A172 (cell line): Measurements from ENCODE around the gene NME2. TPM values are rescaled to one million over a fixed set of nuclear protein-coding genes. Genes with fewer than 3 reads are reported as not detected.
"Not testable (repeated sequence)": the region's sequence is repeated elsewhere in the genome, so short reads cannot be mapped to it uniquely, and the experiment has no call there.

ENCODE experiments used
- DNase-seq: peaks from one replicate; pipeline ENCODE4 v3.0.0-alpha.2; 2015; ENCODE audit warnings: low spot score
- total RNA-seq: library from RNA; depleted of rRNA; stranded (reverse); fragments of >200 nt; shearing (Covaris generic); gene quantifications from 2 replicates; pipeline ENCODE4 v1.2.3, GENCODE V29; 2014

Gene NME2
- total RNA-seq, 1 experiment from 2014 or later, result 638 TPM

DNA sequence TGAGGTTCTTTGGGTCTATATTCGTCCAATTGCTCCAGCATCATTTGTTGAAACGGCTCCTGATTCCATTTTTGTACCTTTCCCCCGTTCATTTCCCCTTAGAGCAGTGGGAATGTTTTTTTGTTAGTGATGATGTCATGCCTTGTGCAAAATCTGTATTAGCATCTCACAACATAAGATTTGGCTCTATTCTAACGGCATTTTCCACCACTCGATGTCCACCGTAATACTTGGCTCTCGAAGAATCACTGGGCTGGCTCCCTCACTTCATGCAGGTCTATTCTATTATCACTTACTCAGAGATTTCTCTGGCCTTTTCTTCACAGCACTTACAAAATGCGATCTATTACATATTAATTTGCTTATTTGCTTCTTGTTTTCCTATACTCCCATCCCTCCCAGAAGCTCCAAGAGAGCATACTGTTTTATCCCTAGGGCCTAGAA is 13.4 kb upstream of the NME2 start:
- DNase-seq, result peak; percentile 37

DNA sequence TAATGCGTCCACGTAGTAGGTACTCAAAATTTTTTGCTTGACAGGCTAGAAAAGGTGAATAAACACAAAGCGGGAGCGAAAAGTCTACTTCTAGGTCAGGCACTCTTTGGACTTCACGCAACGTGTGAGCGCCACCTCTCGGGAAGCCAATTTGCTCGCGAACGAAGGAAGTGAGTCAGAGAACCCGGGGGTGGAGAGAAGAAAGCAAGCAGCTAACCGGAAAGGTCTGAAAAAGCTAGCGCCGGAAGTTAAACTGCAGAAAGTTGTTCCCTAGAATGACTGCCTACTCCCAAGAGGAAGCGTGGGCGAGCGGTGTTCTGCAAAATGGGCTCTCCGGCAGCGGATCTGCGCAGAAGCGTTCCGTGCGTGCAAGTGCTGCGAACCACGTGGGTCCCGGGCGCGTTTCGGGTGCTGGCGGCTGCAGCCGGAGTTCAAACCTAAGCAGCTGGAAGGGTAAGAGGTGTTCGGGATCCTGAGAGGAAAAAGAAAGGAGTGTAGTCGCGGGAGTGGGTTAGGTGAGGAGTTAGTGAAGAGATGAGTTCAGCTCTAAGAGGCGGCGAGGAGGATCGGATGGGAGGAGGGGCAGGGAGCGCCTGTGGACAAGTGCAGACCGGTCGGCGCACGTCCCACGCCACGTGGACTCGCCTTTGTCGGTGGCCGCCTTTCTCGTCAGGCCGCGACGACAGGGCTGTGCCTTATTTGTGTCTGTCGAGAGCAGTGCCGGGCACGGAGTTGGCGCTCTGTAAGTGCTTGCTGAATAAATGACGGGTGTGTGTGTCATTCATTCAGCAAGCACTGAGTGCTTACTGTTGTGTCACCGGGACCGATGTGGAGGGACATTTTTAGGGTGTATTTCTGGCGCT is 12.8 kb upstream of the NME2 start, which contains the start of gene NME1:
TSS of gene NME1 (plus strand) at position 350 of the 863 bp plus-strand sequence. CDS start 2,096 bp downstream, outside the sequence.
- DNase-seq, result peak; percentile 100

DNA sequence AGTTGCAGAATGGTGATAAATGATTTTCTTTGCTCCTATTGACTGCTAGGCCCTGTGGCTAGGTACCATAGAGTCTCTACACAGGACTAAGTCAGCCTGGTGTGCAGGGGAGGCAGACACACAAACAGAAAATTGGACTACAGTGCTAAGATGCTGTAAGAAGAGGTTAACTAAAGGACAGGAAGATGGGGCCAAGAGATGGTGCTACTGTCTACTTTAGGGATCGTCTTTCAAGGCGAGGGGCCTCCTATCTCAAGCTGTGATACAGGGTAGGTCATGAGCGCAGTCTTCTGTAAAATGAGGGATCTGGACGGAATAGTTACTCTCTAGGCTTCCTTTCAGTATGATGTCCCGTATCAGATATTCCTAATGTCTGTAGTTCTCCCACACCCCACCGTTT is 12.0 kb upstream of the NME2 start:
- peak; percentile 24 for DNase-seq

DNA sequence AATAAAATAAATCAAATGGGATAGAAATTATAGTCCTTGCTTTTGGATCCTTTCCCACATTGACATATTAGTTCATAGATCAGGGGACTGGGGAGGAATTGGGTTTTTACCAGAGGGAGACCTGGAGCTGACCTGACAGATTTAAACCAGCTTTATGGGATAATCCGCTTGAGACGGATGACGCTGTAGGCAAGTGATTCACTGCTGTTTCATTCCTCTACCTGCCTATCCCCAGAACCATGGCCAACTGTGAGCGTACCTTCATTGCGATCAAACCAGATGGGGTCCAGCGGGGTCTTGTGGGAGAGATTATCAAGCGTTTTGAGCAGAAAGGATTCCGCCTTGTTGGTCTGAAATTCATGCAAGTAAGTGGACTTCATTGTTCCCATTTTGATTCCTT is 10.8 kb upstream of the NME2 start:
- no peak for DNase-seq

DNA sequence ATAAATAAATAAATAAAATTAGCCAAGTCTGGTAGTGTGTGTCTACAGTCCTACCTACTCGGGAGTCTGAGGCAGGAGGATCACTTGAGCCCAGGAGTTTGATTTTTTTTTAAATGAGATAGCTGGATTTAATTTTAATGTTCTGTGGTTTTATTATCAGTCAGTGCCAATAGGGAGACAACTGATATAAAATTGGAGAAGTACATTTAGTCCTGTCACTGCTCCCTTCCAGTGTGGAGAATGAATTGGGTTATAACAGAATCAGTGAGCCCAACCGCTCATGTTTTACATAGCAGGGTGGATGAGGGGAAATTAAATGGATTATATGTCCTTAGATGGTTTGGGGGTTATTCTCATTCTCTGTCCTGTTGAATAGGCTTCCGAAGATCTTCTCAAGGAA is 6.6 kb upstream of the NME2 start:
- DNase-seq, result no peak

DNA sequence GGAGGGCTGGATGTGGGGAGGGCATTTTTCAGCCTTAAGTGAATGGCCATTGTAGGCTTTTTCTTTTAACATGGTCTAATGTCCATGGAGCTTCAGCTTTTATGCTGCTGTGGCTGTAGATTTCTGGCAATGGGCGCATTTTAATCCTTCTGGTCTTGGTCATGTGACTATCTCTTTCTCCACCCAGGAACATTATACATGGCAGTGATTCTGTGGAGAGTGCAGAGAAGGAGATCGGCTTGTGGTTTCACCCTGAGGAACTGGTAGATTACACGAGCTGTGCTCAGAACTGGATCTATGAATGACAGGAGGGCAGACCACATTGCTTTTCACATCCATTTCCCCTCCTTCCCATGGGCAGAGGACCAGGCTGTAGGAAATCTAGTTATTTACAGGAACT is 4.7 kb upstream of the NME2 start:
- DNase-seq, result no peak

DNA sequence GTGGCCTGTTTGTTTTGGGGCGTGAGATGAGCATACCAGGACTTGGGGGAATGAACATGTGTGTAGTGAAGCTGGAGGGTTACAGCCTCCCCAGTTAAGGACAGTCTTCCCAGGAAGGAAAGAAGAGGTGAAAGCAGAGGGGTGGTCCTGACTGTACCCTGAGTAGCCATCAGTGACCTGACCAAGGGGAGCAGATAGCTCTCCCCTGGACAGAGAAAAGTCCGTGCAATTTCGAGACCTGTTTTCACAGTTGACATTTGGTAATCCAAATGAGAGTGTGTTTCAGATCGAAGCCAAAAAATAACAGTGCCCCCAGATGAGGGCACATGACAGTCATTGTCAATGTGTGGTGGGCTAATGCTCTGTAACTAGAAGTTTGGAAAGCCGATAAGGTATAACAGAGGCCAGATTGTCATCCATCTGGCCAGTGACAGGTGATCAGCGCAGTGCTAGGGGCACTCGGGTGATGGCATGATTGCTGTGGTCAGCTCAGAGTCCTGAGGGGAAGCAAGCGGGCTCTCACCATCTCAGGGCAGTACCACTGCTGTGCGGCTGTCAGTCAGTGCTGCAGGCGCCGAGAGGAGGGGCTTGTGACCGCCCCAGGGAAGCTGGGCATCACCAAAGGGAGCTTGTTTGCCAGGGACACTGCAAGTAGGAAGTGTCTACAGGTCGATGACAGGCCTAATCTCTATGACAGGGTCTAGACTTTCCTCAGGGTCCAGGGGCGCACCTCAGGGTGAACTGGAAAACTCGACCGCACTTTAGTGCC is 1.1 kb upstream of the NME2 start:
- no peak for DNase-seq

DNA sequence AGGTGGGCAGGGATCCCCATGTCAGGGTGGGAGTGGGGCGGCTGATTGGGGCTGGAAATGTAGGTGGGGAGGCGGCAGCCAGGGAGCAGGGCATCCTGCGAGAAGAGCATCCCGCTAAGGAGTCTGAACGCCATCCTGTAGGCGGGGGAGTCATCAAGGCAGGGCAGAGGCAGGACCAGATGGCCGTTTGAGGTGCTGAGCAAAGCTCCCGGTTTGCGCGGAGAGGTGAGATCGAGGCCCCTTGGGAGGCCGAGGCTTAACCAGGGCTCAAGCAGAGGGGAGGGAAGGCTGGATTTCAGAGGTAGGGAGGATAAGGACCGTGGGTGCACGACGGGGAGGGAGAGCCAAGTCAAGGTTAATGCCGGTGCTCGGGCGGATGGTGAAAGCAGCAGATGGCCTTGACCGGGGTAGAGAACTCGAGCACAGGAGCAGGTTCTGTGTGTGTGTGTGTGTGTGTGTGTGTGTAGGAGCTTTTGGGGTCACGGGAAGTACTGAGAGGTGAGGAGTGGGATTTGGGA is 472 bp upstream of the NME2 start:
- no peak for DNase-seq

DNA sequence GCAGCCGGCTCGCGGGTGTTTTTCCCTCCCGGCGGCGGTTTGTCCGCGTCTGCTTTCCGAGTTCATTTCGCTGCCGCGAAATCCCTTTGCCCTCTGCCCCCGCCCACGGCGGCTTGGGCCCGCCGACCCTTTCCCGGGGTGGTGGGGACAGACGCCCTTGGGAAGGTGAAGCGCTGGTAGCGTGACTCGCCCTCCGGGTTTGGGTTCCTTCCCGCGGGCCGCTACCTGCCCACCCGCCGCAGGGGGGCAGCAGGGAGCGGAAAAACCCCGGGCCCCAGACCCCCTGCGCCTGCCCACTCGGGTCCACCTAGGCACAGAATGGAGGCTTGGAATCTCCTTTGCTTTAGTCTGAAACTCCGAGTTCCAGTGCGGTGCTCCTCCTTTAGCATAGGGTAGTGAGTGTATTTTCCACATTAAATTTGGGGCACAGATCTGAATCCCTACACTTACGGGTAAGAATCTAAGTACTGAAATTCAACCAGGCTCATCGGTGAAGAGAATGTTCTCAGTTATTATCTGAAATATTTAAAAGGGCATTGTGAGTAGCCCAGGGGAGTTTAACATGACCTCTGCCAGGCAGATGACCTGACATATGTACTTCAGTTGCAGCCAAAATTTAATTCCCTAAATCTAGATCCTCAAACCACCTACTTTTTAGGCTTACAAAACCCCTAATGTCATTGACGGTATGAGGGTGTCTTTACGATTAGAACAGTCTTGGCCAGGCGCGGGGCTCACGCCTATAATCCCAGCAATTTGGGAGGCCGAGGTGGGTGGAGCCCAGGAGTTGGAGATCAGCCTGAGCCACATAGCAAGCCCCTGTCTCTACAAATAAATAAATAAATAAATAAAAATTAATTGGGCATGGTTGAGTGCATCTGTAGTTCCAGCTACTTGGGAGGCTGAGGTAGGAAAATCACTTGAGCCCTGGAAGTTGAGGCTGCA is 1.0 kb downstream of the NME2 start:
- peak; percentile 38 for DNase-seq

DNA sequence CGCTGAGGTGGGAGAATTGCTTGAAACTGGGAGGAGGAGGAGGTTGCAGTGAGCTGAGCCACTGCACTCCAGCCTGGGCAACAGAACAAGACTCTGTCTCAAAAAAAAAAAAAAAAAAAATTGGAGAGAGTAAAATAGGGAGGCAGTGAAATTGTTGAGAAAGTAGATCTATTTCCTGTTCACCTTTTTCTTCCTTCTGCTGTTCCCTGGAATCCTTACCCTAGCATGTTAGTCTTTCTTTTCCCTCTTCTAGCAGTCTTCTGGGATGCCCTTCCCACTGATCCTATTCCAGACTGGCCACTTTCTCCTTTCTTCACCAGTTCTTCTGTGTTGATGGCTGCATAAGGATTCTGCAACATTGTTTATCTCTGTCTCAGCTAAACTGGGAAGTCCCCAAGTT is 3.1 kb downstream of the NME2 start:
- DNase-seq, result no peak

DNA sequence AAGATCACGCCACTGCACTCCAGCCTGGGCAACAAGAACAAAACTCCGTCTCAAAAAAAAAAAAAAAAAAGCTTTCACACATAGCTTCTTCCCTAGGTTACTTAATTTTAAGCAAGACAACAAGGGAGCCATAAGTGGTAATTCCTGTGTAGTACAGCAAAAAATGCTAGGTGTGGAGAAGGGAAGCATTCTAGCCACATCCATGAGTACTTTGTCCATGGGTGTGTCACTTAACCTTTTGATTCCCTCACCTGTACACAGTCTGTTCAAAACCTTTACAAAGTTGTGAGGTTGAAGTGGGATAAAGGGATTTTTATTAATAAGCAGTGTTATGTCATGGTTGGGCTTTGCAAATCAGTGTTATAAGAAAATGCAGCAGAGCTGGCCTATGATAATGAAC is 4.5 kb downstream of the NME2 start:
- no peak for DNase-seq

DNA sequence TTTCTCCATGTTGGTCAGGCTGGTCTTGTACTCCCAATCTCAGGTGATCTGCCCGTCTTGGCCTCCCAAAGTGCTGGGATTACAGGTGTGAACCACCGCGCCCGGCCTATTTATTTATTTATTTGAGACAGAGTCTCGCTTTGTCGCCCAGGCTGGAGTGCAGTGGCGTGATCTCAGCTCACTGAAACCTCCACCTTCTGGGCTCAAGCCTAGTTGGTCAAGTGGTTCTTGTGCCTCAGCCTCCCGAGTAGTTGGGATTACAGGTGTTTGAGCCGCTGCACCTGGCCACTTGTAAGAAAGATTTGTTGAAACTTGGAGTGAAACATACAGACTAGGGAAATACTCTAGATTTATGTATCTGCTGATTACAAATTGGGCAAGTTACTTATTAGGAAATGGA is 5.8 kb downstream of the NME2 start:
- not testable (repeated sequence) for DNase-seq

DNA sequence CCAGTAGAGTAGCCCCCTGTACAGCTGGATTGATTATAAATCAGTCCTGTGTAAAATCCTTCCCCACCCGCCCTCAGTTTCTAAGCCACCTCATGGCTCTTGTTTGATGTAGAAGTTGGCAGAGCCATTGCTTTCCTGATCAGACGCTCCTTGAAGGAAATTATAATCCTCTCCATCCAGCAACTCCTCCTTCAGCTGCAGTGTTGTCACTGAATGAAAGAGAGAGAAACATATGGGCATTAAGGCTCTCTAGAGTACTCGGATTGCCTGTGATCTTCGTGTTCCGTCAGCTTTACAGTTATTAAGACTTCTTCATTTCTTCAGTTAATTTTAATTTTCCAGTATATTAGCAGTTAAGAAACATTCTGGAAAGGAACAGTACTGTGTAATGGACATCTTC is 14.3 kb downstream of the NME2 start:
- DNase-seq, result no peak

DNA sequence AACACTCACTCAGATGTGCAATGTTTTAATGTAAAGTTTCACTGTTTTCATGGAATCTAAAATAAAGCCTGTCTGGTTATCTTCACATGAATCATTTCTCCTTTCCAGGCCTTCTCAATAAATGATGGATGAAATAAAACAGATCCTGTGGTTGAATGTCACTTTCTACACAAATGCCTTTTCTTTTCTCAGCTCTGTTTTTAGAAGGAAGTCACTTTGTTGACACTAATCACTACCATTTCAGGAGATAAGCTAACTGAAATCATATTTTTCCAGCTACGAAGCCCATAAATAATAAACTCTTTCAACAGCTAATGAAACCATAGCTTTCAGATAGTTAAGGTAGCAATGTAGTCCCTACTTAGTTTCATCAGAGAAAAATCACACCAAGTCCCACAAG is 17.9 kb downstream of the NME2 start:
- DNase-seq, result no peak

DNA sequence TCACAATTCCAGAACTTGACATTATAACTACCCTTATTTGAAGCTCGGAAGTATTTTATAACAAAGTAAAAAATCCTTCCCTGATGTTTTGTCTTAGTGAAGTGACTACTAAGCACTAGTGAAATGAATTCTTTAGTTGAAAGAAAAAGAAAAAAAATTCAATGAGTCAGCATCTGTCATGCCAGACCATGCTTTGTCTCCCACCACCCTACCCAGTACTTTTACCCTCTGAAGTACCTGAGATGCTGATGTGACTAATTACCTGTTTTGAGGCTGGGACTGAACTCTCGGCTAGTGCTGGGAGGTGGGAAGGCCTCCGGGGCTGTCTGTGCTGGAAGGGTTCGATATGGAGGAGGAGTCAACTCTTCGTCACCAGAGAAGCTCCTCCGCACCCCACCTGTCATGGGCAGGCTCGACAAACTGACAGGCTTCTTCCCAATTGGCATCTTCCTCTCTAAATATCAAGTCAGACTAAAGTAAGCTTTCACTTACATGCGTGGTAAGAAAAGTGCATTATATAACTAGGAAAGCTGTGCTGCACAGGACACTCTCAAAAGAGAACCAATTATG is 19.6 kb downstream of the NME2 start:
- no peak for DNase-seq

DNA sequence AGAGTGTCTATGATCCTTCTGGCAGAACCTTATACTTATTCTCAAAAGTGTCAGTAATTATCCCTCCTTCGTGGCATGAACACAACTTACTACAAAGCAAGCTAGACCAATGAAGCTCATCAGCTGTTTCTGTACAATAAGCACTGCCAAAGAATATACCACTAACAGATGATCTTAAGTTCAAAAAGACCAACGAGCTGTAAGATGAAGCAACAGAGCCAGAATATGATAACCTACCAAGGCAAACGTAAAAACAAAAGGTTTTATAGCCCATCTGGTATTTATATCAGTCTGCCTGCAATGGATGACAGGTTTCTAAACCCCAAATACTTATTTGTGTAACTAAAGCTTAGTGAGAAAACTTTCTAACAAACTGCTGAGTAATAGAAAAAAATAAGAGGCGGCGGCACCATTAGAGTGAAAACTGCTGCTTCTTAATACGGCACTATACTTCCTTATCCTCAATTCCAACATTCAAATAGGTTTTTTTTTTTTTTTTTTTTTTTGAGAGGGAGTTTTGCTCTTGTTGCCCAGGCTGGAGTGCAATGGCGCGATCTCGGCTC is 22.1 kb downstream of the NME2 start:
- DNase-seq, result no peak

DNA sequence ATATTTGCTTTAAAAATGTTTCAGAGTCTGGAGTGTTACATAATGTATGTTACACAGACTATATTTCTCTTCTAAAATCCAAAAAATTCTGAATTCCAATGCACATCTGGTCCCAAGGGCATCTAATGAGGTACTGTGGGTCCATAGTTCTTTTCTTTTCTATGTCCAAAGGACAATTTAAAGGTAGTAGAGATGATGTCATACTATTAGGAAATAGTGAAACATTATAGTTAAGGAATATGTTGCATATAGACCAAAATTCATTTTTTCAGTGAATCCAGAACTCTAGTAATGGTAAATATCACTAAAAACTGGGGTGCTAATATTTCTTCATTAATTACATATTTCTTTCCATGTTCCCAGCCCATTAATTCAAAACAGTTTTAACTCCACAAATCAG is 23.0 kb downstream of the NME2 start:
- DNase-seq, result no peak

DNA sequence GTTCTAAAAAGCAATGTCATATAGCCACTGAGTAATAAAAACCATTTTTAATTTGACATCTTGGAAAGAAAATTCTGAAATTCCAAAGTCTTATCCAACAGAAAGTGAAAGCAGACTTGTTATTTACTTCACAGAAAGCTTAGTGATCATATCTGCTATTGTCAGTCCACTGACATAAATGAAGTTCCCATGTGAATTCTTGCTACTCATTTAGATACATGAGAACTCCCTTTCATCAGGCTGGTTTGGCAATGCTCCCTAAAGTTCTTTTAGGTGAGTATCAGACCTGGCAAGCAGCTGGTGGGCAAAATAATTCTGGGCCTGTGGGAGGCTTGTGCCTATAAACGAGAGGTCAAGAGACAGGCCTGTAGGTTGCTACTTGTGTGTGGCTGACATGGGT is 23.4 kb downstream of the NME2 start:
- DNase-seq, result no peak

DNA sequence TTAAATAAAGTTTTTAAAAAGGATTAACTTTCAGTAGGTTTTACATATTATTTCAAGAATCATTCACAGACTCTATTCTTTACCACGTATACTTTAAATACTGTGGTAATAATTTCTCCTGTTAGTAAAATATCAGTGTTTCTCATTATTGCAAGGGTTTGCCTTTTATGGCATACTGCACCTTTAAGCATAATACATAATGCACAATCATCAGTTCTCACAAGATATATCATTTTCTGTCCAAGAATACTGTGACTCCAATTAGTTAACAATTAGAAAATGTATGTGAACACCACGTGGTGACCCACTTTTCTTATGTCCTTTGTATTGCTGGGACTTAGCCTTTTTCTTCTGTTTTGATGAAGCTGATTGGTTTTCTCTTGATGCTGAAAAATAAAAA is 25.7 kb downstream of the NME2 start:
- no peak for DNase-seq

DNA sequence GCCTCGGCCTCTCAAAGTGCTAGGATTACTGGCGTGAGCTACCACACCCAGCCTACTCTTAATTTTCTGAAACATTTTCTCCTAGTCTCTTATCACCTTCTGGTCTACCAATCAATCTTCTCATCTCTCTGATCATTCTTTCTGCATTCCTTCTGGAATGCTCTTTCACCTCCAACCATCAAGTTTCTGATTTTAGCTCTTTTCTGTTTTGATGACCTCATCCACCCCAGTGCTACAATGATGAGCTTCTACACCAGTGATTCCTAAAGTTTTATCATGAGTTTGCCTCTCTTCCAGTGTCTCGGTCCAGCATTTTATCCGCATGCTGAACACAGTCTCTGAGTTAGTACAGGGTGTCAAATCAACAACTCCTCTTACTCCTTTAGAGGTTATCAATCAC is 31.5 kb downstream of the NME2 start:
- no peak for DNase-seq

DNA sequence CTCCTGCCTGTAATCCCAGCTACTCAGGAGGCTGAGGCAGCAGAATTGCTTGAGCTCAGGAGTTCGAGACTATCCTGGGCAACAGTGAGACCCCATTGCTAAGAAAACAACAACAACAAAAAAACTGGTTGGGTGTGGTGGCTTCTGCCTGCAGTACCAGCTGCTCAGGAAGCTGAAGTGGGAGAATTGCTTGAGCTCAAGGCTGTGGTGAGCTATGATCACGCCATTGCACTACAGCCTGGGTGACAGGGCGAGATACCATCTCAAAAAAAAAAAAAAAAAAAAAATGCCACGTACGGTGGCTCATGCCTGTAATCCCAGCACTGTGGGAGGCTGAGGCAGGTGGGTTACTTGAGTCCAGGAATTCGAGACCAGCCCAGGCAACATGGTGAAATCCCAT is 34.1 kb downstream of the NME2 start:
- DNase-seq, result no peak
